HG03439 (cell line): ENCODE measurements around the gene EMP2.
"Not testable (repeated sequence)": the region's sequence is repeated elsewhere in the genome, so short reads cannot be mapped to it uniquely, and the experiment has no call there.

Source experiments
- ATAC-seq: cut with Tn5 transposase; IDR thresholded peaks from one replicate; pipeline ENCODE4 v1.9.1; 2021; ENCODE audit warnings: mild to moderate bottlenecking, moderate library complexity; ENCODE audit not compliant: unreplicated experiment

EMP2 gene

GRCh38 chr16:10522966-10523365 lies 57.4 kb downstream of the EMP2 start:
- ATAC-seq: no peak

- ATAC-seq: no peak
These were observed 58.6 kb downstream of the EMP2 start for GRCh38 chr16:10521681-10522274.

GRCh38 chr16:10520869-10521578 lies 59.4 kb downstream of the EMP2 start:
- ATAC-seq: no peak

GRCh38 chr16:10519929-10520868 lies 60.2 kb downstream of the EMP2 start:
- no peak for ATAC-seq

- ATAC-seq: no peak
These were observed 61.1 kb downstream of the EMP2 start for GRCh38 chr16:10519297-10519696.

- no peak for ATAC-seq
These were observed 61.8 kb downstream of the EMP2 start for GRCh38 chr16:10518479-10519041.

- no peak for ATAC-seq
These were observed 62.5 kb downstream of the EMP2 start for GRCh38 chr16:10517868-10518267.

- no peak for ATAC-seq
These were observed 65.9 kb downstream of the EMP2 start for GRCh38 chr16:10514369-10515055.

GRCh38 chr16:10511829-10512228 lies 68.6 kb downstream of the EMP2 start:
- ATAC-seq: no peak

- ATAC-seq: no peak
These were observed 70.1 kb downstream of the EMP2 start for GRCh38 chr16:10510279-10510678.

GRCh38 chr16:10509534-10510025 lies 70.8 kb downstream of the EMP2 start:
- ATAC-seq: peak; percentile 68

- ATAC-seq: not testable (repeated sequence)
These were observed 75.1 kb downstream of the EMP2 start for GRCh38 chr16:10505286-10505685.

GRCh38 chr16:10504404-10504885 lies 76.0 kb downstream of the EMP2 start:
- ATAC-seq: no peak

GRCh38 chr16:10502776-10503175 lies 77.6 kb downstream of the EMP2 start:
- no peak for ATAC-seq

- ATAC-seq: no peak
These were observed 79.3 kb downstream of the EMP2 start for GRCh38 chr16:10501016-10501607.

GRCh38 chr16:10500582-10500981 lies 79.8 kb downstream of the EMP2 start:
- ATAC-seq: no peak

- ATAC-seq: no peak
These were observed 83.0 kb downstream of the EMP2 start for GRCh38 chr16:10497132-10498101.

GRCh38 chr16:10495031-10495345 lies 85.4 kb downstream of the EMP2 start:
- ATAC-seq: no peak
